Measurements from ENCODE around the gene SPATA2. TPM values are rescaled to one million over a fixed set of nuclear protein-coding genes. Genes with fewer than 3 reads are reported as not detected.

The SPATA2 gene
- total and polyA plus RNA-seq, 2 of the 13 experiments (the other 11 are each of a cell fraction or from before 2014, with no cell fraction given): 3.2 to 8.7 TPM

DNA sequence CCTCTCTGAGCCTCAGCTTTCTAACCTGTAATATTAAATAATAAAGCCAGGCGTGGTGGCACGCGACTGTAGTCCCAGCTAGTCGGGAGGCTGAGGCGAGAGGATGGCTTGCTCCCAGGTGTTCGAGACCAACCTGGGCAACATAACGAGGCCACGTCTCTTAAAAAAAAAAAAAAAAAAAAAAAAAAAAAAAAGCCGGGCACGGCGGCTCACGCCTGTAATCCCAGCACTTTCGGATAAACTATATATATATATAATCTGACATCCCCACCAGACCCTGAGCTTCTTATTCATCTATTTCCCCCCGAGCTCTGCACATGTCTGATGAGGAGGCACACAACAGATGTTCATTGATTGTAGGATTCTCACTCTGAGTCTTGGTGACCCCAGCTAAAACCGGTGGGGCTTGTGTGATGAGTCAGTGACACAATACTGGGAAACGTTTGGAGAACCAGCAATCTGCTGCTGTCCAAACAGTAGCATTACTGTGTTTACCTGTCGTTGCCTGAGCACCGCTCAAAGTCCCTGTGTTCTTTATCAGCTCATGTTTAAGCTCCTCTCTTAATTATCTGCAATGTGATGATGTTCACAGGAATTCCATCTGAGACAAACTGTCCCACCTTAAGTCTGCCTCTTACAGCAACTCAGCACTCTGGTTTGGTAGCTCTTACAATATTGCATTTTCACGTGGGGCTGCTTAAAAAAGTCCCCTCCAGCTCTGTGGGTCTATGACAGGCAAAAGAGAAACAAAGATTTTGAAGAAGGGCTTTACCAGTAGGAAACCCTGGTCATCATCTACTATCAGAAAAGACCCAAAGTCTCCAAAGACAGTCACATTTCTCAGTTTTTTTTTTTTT, 1.0 kb upstream of the SPATA2 start (continued):
- TF ChIP-seq ZNF235 (CRISPR knock-in tag; IDR thresholded peaks at IDR 0.05; ENCODE audit: borderline replicate concordance) (no peak), FOXA1 (IDR thresholded peaks at IDR 0.05) (peak; percentile 74), FOXA1 (CRISPR knock-in tag; IDR thresholded peaks at IDR 0.05) (peak; percentile 98), ZFP62 (CRISPR knock-in tag; IDR thresholded peaks at IDR 0.05) (no peak), FOXJ3 (CRISPR knock-in tag; IDR thresholded peaks at IDR 0.05; ENCODE audit: borderline replicate concordance) (peak; percentile 99), AHR (CRISPR knock-in tag; IDR thresholded peaks at IDR 0.05) (no peak; the same call in 1 of the 2 replicates), ZNF781 (CRISPR knock-in tag; IDR thresholded peaks at IDR 0.05; ENCODE audit: borderline replicate concordance, not compliant biosample characterization) (no peak), CBX5 (CRISPR knock-in tag; IDR thresholded peaks at IDR 0.05; ENCODE audit: borderline replicate concordance) (peak; percentile 89; the same call in 1 of the 2 replicates), PITX1 (CRISPR knock-in tag; IDR thresholded peaks at IDR 0.05) (peak; percentile 98), ZNF577 (CRISPR knock-in tag; IDR thresholded peaks at IDR 0.05; ENCODE audit: borderline replicate concordance, low read depth) (no peak), SOX13 (IDR thresholded peaks at IDR 0.05) (peak; percentile 64; the same call in 1 of the 2 replicates), SOX13 (CRISPR knock-in tag; conservative IDR thresholded peaks at IDR 0.05 in 1 of 2, IDR thresholded peaks at IDR 0.05 in 1 of 2) (peak in 1 of 2 experiments; percentile 96; a peak in 2 of 4 replicates), MIER2 (CRISPR knock-in tag; IDR thresholded peaks at IDR 0.05) (peak; percentile 80; the same call in 1 of the 2 replicates), ZNF776 (CRISPR knock-in tag; IDR thresholded peaks at IDR 0.05) (no peak)
- TF ChIP-seq, protein P1, sequence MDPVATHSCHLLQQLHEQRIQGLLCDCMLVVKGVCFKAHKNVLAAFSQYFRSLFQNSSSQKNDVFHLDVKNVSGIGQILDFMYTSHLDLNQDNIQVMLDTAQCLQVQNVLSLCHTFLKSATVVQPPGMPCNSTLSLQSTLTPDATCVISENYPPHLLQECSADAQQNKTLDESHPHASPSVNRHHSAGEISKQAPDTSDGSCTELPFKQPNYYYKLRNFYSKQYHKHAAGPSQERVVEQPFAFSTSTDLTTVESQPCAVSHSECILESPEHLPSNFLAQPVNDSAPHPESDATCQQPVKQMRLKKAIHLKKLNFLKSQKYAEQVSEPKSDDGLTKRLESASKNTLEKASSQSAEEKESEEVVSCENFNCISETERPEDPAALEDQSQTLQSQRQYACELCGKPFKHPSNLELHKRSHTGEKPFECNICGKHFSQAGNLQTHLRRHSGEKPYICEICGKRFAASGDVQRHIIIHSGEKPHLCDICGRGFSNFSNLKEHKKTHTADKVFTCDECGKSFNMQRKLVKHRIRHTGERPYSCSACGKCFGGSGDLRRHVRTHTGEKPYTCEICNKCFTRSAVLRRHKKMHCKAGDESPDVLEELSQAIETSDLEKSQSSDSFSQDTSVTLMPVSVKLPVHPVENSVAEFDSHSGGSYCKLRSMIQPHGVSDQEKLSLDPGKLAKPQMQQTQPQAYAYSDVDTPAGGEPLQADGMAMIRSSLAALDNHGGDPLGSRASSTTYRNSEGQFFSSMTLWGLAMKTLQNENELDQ (CRISPR knock-in tag; IDR thresholded peaks at IDR 0.05; ENCODE audit: borderline replicate concordance): 0 out of 2 replicates have a peak, but pooled peaks have one; percentile 25
- TF ChIP-seq, protein P2, sequence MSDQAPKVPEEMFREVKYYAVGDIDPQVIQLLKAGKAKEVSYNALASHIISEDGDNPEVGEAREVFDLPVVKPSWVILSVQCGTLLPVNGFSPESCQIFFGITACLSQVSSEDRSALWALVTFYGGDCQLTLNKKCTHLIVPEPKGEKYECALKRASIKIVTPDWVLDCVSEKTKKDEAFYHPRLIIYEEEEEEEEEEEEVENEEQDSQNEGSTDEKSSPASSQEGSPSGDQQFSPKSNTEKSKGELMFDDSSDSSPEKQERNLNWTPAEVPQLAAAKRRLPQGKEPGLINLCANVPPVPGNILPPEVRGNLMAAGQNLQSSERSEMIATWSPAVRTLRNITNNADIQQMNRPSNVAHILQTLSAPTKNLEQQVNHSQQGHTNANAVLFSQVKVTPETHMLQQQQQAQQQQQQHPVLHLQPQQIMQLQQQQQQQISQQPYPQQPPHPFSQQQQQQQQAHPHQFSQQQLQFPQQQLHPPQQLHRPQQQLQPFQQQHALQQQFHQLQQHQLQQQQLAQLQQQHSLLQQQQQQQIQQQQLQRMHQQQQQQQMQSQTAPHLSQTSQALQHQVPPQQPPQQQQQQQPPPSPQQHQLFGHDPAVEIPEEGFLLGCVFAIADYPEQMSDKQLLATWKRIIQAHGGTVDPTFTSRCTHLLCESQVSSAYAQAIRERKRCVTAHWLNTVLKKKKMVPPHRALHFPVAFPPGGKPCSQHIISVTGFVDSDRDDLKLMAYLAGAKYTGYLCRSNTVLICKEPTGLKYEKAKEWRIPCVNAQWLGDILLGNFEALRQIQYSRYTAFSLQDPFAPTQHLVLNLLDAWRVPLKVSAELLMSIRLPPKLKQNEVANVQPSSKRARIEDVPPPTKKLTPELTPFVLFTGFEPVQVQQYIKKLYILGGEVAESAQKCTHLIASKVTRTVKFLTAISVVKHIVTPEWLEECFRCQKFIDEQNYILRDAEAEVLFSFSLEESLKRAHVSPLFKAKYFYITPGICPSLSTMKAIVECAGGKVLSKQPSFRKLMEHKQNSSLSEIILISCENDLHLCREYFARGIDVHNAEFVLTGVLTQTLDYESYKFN (CRISPR knock-in tag; conservative IDR thresholded peaks at IDR 0.05): peak; percentile 99
- TF ChIP-seq, protein P3, sequence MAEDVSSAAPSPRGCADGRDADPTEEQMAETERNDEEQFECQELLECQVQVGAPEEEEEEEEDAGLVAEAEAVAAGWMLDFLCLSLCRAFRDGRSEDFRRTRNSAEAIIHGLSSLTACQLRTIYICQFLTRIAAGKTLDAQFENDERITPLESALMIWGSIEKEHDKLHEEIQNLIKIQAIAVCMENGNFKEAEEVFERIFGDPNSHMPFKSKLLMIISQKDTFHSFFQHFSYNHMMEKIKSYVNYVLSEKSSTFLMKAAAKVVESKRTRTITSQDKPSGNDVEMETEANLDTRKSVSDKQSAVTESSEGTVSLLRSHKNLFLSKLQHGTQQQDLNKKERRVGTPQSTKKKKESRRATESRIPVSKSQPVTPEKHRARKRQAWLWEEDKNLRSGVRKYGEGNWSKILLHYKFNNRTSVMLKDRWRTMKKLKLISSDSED (CRISPR knock-in tag; IDR thresholded peaks at IDR 0.05): 0 out of 2 replicates have a peak, but pooled peaks have one; percentile 33
- TF ChIP-seq, protein P4, sequence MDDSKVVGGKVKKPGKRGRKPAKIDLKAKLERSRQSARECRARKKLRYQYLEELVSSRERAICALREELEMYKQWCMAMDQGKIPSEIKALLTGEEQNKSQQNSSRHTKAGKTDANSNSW (CRISPR knock-in tag; IDR thresholded peaks at IDR 0.05; ENCODE audit: borderline replicate concordance): no peak
- TF ChIP-seq, protein P5, sequence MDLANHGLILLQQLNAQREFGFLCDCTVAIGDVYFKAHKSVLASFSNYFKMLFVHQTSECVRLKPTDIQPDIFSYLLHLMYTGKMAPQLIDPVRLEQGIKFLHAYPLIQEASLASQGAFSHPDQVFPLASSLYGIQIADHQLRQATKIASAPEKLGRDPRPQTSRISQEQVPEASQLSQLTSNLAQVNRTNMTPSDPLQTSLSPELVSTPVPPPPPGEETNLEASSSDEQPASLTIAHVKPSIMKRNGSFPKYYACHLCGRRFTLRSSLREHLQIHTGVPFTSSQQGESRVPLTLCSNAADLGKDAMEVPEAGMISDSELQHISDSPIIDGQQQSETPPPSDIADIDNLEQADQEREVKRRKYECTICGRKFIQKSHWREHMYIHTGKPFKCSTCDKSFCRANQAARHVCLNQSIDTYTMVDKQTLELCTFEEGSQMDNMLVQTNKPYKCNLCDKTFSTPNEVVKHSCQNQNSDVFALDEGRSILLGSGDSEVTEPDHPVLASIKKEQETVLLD (CRISPR knock-in tag; IDR thresholded peaks at IDR 0.05; ENCODE audit: low read depth): no peak; the same call in 1 of the 2 replicates

Measured in HepG2 (cell line).